Naive thymus-derived CD4-positive, alpha-beta T cell (primary cell): Measurements from ENCODE around the gene ATG4D. TPM values are rescaled to one million over a fixed set of nuclear protein-coding genes. Genes with fewer than 3 reads are reported as not detected.
"Not testable (repeated sequence)": the region's sequence is repeated elsewhere in the genome, so short reads cannot be mapped to it uniquely, and the experiment has no call there.

Experiments used
- ATAC-seq: fragments of 150-1000 bp; cut with Tn5 transposase; 2 replicates; pipeline ENCODE4 v1.10.0; 2021; ENCODE audit warnings: mild to moderate bottlenecking, moderate library complexity
- CTCF ChIA-PET: fragments of 350-600 bp; sonication (Branson Sonifier 250); formaldehyde crosslinking; loops from one replicate; lab custom pipeline; 2021; ENCODE audit warnings: antibody characterized with exemption; lab: Charles Lee
- POLR2A ChIA-PET: fragments of 350-600 bp; sonication (Branson Sonifier 250); formaldehyde crosslinking; loops from one replicate; lab custom pipeline; 2021; ENCODE audit warnings: antibody characterized with exemption, inconsistent platforms; lab: Charles Lee
- DNase-seq, 9 donors: peaks; one replicate each; pipeline versions ENCODE4 v3.0.0 to v3.0.0-alpha.2; 2020 to 2022; ENCODE audit warnings: mixed read lengths in 1 of 9
- H3K27ac ChIP-seq: one replicate; pipeline ENCODE4 v1.7.0; 2013; ENCODE audit warnings: mild to moderate bottlenecking, low read depth, low read length, moderate library complexity
- H3K27me3 ChIP-seq, 2 donors: one replicate each; pipeline ENCODE4 v1.7.0; 2013; ENCODE audit warnings: low read length in 2 of 2, mild to moderate bottlenecking in 2 of 2, moderate library complexity in 2 of 2; ENCODE audit not compliant: control insufficient read depth in 2 of 2, insufficient read depth in 2 of 2
- H3K36me3 ChIP-seq, 3 experiments: 1 replicate in 2 of 3; 2 replicates in 1 of 3; pipeline ENCODE4 v1.7.0; 2013; ENCODE audit warnings: low read length in 3 of 3, mild to moderate bottlenecking in 3 of 3, moderate library complexity in 1 of 3; ENCODE audit not compliant: insufficient read depth in 3 of 3, control insufficient read depth in 2 of 3
- H3K4me1 ChIP-seq, 2 donors: one replicate each; pipeline ENCODE4 v1.7.0; 2013; ENCODE audit warnings: low read length in 2 of 2, mild to moderate bottlenecking in 2 of 2, moderate library complexity in 1 of 2; ENCODE audit not compliant: control insufficient read depth in 2 of 2, insufficient read depth in 2 of 2
- H3K4me3 ChIP-seq: 2 replicates; pipeline ENCODE4 v1.7.0; 2013; ENCODE audit warnings: mild to moderate bottlenecking, low read length
- H3K9me3 ChIP-seq, 3 experiments: 1 replicate in 2 of 3; 2 replicates in 1 of 3; pipeline ENCODE4 v1.7.0; 2013; ENCODE audit warnings: low read length in 3 of 3; ENCODE audit not compliant: control insufficient read depth in 2 of 3
- H3K27ac Mint-ChIP-seq, 9 donors: one replicate each; pipeline ENCODE4 v1.8.0; 2020 to 2022; ENCODE audit warnings: mixed read lengths in 9 of 9, mild to moderate bottlenecking in 8 of 9, moderate library complexity in 5 of 9, inconsistent platforms in 2 of 9
- H3K27me3 Mint-ChIP-seq, 5 donors: one replicate each; pipeline ENCODE4 v1.8.0; 2021 to 2022; ENCODE audit warnings: mixed read lengths in 5 of 5, mild to moderate bottlenecking in 1 of 5
- H3K36me3 Mint-ChIP-seq, 5 donors: one replicate each; pipeline ENCODE4 v1.8.0; 2020 to 2022; ENCODE audit warnings: mixed read lengths in 5 of 5, mild to moderate bottlenecking in 3 of 5, inconsistent platforms in 1 of 5
- H3K4me1 Mint-ChIP-seq, 7 donors: one replicate each; pipeline ENCODE4 v1.8.0; 2020 to 2022; ENCODE audit warnings: mixed read lengths in 7 of 7, mild to moderate bottlenecking in 3 of 7, inconsistent platforms in 1 of 7
- H3K4me3 Mint-ChIP-seq, 10 donors: one replicate each; pipeline ENCODE4 v1.8.0; 2020 to 2022; ENCODE audit warnings: mild to moderate bottlenecking in 10 of 10, mixed read lengths in 10 of 10, moderate library complexity in 6 of 10, inconsistent platforms in 2 of 10
- H3K9me3 Mint-ChIP-seq, 11 donors: one replicate each; pipeline ENCODE4 v1.8.0; 2020 to 2022; ENCODE audit warnings: mixed read lengths in 11 of 11, mild to moderate bottlenecking in 4 of 11, inconsistent platforms in 1 of 11, moderate library complexity in 1 of 11
- intact Hi-C, 2 donors: fragments of 100-400 bp; cut with micrococcal nuclease; formaldehyde crosslinking; loops; one replicate each; pipeline ENCODE4 v1.15.1; 2023
- polyA plus RNA-seq, 2 donors: library from polyadenylated mRNA; unstranded; fragments of 300-500 nt; fragmentation: Illumina TruSeq; gene quantifications; one replicate each; pipeline ENCODE4 v1.2.3, GENCODE V29; 2021
- total RNA-seq, 6 experiments: library from RNA in 5 of 6; stranded (reverse) in 5 of 6; gene quantifications; 1 replicate in 5 of 6; 2 replicates in 1 of 6; pipeline ENCODE4 v1.2.3 and lab custom pipeline; 2021 to 2026

The ATG4D gene
- total and polyA plus RNA-seq, 7 experiments from 2014 or later, result 12.9 to 70.3 (median 42.3) TPM

DNA sequence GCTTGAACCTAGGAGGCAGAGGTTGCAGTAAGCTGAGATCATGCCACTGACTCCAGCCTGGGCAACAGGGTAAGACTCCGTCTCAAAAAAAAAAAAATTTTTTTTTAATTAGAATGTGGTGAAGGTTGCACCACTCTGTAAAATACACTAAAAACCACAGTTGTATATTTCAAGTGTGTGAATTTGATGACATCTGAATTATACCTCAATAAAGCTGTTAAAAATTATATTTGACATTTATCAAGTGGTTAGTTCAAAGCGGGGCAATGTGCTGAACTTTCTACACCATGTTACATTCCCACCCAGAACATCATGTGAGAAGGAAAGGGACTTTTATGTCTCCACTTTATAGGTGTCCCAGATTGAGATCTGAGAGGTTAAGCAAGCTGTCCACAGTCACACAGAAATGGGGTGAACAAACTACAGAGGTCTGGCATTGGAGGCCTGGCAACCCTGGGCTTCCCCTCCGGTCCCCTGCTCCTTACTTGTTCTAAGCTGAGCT, 20.5 kb upstream of the ATG4D start:
- DNase-seq, result no peak
- Histone ChIP-seq H3K27me3 (peaks cover 0 to 5% of the 10 kb centered on the region in 2 donors), H3K4me1 (peaks cover 4 to 34% of the 10 kb centered on the region in 2 donors), H3K4me3 (no peak overlapping the region), H3K36me3 (no peaks in the 10 kb centered on the region), H3K27ac (no peak overlapping the region), H3K9me3 (no peaks in the 10 kb centered on the region)
- ChIA-PET POLR2A (interaction anchor here (0.6 kb wide), 1 partner anchor 15 kb away, joined by 4 read pairs; no protein-coding TSS in a partner anchor), CTCF (no interaction called here)
- no peak overlapping the region for H3K27ac Mint-ChIP-seq
- H3K9me3 Mint-ChIP-seq, result peaks cover 0 to under 1% (median 0%) of the 10 kb centered on the region in 11 donors
- peaks cover 14 to 30% (median 18%) of the 10 kb centered on the region in 5 donors for H3K27me3 Mint-ChIP-seq
- intact Hi-C loops, result no loop called here
- H3K36me3 Mint-ChIP-seq, result peaks cover 0 to 1% (median 0%) of the 10 kb centered on the region in 5 donors
- H3K4me1 Mint-ChIP-seq, result peaks cover 7 to 18% (median 13%) of the 10 kb centered on the region in 7 donors
- peak overlapping the region in 1 of 10 donors; percentile 3 for H3K4me3 Mint-ChIP-seq
- peak; percentile 79 for ATAC-seq

GRCh38 chr19:10525636-10526035, 18.1 kb upstream of the ATG4D start:
- Mint-ChIP-seq H3K4me1 (no peaks in the 10 kb centered on the region), H3K9me3 (peaks cover 0 to 1% (median 0%) of the 10 kb centered on the region in 11 donors), H3K4me3 (no peak overlapping the region), H3K36me3 (no peaks in the 10 kb centered on the region), H3K27ac (no peak overlapping the region), H3K27me3 (peaks cover 0 to 11% (median 0%) of the 10 kb centered on the region in 5 donors)
- ChIA-PET CTCF (interaction anchor here (0.6 to 0.8 kb wide), 2 partner anchors 9 to 279 kb away, joined by 3 to 4 read pairs; no protein-coding TSS in a partner anchor), POLR2A (no interaction called here)
- Histone ChIP-seq H3K4me1 (peaks cover 0 to 17% of the 10 kb centered on the region in 2 donors), H3K27ac (no peak overlapping the region), H3K9me3 (no peaks in the 10 kb centered on the region), H3K36me3 (no peaks in the 10 kb centered on the region), H3K4me3 (no peak overlapping the region), H3K27me3 (no peaks in the 10 kb centered on the region)
- intact Hi-C loops, result no loop called here
- ATAC-seq, result no peak
- no peak for DNase-seq

DNA sequence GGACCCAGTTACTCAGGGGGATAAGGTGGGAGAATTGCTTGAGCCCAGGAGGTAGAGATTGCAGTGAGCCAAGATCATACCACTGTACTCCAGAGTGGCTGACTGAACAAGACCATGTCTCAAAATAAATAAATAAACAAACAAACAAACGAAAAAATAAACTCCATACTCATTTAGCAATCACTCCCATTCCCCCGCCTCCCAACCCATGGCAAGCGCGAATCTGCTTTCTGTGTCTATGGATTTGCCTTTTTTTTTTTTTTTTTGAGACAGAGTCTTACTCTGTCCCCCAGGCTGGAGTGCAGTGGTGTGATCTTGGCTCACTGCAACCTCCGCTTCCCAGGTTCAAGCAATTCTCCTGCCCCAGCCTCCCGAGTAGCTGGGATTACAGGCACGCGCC, 16.8 kb upstream of the ATG4D start:
- H3K27ac Mint-ChIP-seq, H3K27me3 ChIP-seq, H3K4me1 Mint-ChIP-seq, H3K4me3 ChIP-seq, H3K27me3 Mint-ChIP-seq, DNase-seq, H3K27ac ChIP-seq, H3K36me3 Mint-ChIP-seq, H3K9me3 Mint-ChIP-seq, ATAC-seq, H3K36me3 ChIP-seq, intact Hi-C loops, H3K9me3 ChIP-seq, H3K4me3 Mint-ChIP-seq: not testable (repeated sequence)
- ChIA-PET CTCF (interaction anchor here (0.7 kb wide), 1 partner anchor 848 kb away, joined by 3 read pairs; no protein-coding TSS in a partner anchor), POLR2A (interaction anchor here (1.0 kb wide), 1 partner anchor 18 kb away, joined by 3 read pairs; no protein-coding TSS in a partner anchor)
- H3K4me1 ChIP-seq, result peaks cover 0 to 17% of the 10 kb centered on the region in 2 donors

DNA sequence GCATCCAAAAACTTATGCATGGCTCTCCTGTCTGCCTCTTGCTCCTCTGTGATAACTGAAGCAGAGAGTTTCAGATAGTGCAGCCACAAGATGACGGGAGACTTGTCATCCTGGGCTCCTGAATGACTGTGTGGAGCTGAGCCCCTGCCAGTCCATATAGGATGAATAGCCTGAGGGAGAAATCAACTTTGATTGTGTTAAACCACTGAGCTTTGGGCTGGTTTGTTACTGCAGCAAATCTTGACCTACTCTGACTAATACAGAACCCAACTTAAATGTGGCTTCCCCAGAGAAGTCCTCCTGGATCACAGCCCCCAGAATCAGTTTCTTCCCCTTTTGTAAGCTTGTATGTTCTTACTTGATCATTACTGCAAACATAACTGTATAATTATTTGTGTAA, 11.2 kb upstream of the ATG4D start:
- ChIA-PET POLR2A (no interaction called here), CTCF (no interaction called here)
- intact Hi-C loops, result no loop called here
- Histone ChIP-seq H3K36me3 (no peaks in the 10 kb centered on the region), H3K27me3 (no peaks in the 10 kb centered on the region), H3K27ac (no peak overlapping the region), H3K4me3 (no peak overlapping the region), H3K9me3 (no peaks in the 10 kb centered on the region), H3K4me1 (no peaks in the 10 kb centered on the region)
- peaks cover 5 to 24% (median 5%) of the 10 kb centered on the region in 5 donors for H3K27me3 Mint-ChIP-seq
- no peak for ATAC-seq
- H3K27ac Mint-ChIP-seq, result no peak overlapping the region
- DNase-seq, result no peak
- peaks cover 0 to 2% (median 0%) of the 10 kb centered on the region in 11 donors for H3K9me3 Mint-ChIP-seq
- H3K4me3 Mint-ChIP-seq, result no peak overlapping the region
- peaks cover 0 to 3% (median 0%) of the 10 kb centered on the region in 5 donors for H3K36me3 Mint-ChIP-seq
- peaks cover 0 to 5% (median 0%) of the 10 kb centered on the region in 7 donors for H3K4me1 Mint-ChIP-seq

DNA sequence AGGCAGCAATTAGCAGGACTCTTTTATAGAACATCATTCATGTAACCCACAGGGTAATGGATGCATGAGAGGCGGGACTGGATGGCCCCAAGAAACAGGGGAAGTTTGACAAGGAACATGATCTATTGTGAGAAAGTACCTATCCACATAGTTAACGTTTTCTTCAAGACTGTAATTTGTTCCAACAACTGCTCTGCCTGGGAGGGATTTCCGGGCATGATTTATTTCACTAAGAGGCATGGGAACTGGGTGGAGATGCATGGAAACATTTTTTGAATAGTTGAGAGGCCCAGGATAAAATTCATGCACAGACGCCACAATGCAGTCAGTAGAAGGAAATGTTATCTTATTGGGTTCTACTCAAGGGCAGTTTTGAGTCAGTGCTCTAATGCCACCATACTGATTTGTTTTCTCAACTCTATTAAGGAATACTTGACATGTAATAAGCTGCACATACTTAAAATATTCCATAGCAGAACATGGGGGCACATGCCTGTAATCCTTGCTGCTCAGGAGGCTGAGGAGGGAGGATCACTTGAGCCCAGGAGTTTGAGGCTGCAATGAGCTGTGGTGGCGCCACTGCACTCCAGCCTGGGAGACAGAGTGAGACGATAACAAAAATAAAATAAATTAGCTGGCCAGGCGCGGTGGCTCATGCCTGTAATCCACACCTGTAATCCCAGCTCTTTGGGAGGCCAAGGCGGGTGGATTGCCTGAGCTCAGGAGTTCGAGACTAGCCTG, 9.9 kb upstream of the ATG4D start:
- POLR2A ChIA-PET, result no interaction called here
- CTCF ChIA-PET, result no interaction called here
- no peak overlapping the region for H3K4me3 ChIP-seq
- intact Hi-C loops, result no loop called here
- H3K36me3 Mint-ChIP-seq, result peaks cover 0 to 3% (median 0%) of the 10 kb centered on the region in 5 donors
- ATAC-seq (no peak), DNase-seq (no peak)
- no peaks in the 10 kb centered on the region for H3K4me1 ChIP-seq
- peaks cover 0 to 2% (median 0%) of the 10 kb centered on the region in 11 donors for H3K9me3 Mint-ChIP-seq
- no peaks in the 10 kb centered on the region for H3K36me3 ChIP-seq
- no peak overlapping the region for H3K27ac ChIP-seq
- peaks cover 0 to 6% (median 0%) of the 10 kb centered on the region in 7 donors for H3K4me1 Mint-ChIP-seq
- H3K27me3 ChIP-seq, result no peaks in the 10 kb centered on the region
- H3K27ac Mint-ChIP-seq, result no peak overlapping the region
- H3K4me3 Mint-ChIP-seq, result no peak overlapping the region
- peaks cover 8 to 32% (median 12%) of the 10 kb centered on the region in 5 donors for H3K27me3 Mint-ChIP-seq
- H3K9me3 ChIP-seq, result no peaks in the 10 kb centered on the region

- intact Hi-C loops, result no loop called here
- Mint-ChIP-seq H3K27ac (no peak overlapping the region), H3K4me1 (peaks cover 0 to 7% (median 2%) of the 10 kb centered on the region in 7 donors), H3K9me3 (peaks cover 0 to 2% (median 0%) of the 10 kb centered on the region in 11 donors), H3K4me3 (no peak overlapping the region), H3K27me3 (peaks cover 10 to 49% (median 18%) of the 10 kb centered on the region in 5 donors), H3K36me3 (peaks cover 0 to 3% (median 0%) of the 10 kb centered on the region in 5 donors)
- Histone ChIP-seq H3K36me3 (no peaks in the 10 kb centered on the region), H3K27me3 (no peaks in the 10 kb centered on the region), H3K4me3 (no peak overlapping the region), H3K27ac (no peak overlapping the region), H3K4me1 (no peaks in the 10 kb centered on the region), H3K9me3 (no peaks in the 10 kb centered on the region)
- POLR2A ChIA-PET, result interaction anchor here (0.6 kb wide), 1 partner anchor 140 kb away, joined by 4 read pairs; no protein-coding TSS in a partner anchor
- no peak for DNase-seq
- no peak for ATAC-seq
- CTCF ChIA-PET, result interaction anchor here (0.8 to 1.0 kb wide), 2 partner anchors 19 to 45 kb away, joined by 3 read pairs; no protein-coding TSS in a partner anchor
Measured at GRCh38 chr19:10535613-10536012, 8.1 kb upstream of the ATG4D start.
